HepG2 (cell line): Measurements from ENCODE around the gene DISP2.

Experiments used
- FIP1L1 ChIP-seq: fragments of 200-400 bp; formaldehyde crosslinking; IDR thresholded peaks from 2 replicates; pipeline ENCODE4 v1.6.1; 2018; ENCODE audit warnings: low read depth, mild to moderate bottlenecking, low read length, moderate library complexity, borderline replicate concordance; ENCODE audit not compliant: insufficient read depth
- IKZF4 ChIP-seq: sonication (generic); formaldehyde crosslinking; IDR thresholded peaks from 2 replicates; pipeline ENCODE4 v1.5.1; 2020; ENCODE audit warnings: borderline replicate concordance, mild to moderate bottlenecking, low read depth, missing genetic modification reagents; ENCODE audit errors: not compliant biosample characterization
- TF ChIP-seq, protein P1 (sequence below): sonication (generic); formaldehyde crosslinking; IDR thresholded peaks from 2 replicates; pipeline ENCODE4 v1.5.0; 2020; ENCODE audit warnings: mild to moderate bottlenecking, missing genetic modification reagents, moderate library complexity
- TF ChIP-seq, protein P2 (sequence below): sonication (generic); formaldehyde crosslinking; IDR thresholded peaks from 2 replicates; pipeline ENCODE4 v1.4.0; 2020; ENCODE audit warnings: mild to moderate bottlenecking, missing genetic modification reagents

DNA sequence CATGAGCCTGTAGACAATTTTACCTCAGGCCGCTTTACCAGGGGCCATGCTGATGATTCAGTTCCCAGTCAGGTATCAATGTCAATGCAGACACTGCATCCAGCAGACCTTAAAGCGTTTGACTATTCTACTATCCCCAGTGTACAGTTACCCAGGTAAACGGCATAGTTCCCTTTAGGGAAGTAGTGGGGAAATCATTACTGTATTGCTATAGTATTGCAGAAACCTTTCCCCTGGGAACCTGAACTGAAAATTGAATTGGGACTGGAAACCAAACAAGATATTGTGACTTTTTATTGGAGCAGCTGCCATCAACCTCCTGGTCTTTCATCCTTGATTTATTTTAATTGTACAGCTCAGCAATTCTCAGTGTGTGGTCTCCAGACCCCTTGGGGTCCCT is 41.1 kb upstream of the DISP2 start:
- TF ChIP-seq, protein P1, sequence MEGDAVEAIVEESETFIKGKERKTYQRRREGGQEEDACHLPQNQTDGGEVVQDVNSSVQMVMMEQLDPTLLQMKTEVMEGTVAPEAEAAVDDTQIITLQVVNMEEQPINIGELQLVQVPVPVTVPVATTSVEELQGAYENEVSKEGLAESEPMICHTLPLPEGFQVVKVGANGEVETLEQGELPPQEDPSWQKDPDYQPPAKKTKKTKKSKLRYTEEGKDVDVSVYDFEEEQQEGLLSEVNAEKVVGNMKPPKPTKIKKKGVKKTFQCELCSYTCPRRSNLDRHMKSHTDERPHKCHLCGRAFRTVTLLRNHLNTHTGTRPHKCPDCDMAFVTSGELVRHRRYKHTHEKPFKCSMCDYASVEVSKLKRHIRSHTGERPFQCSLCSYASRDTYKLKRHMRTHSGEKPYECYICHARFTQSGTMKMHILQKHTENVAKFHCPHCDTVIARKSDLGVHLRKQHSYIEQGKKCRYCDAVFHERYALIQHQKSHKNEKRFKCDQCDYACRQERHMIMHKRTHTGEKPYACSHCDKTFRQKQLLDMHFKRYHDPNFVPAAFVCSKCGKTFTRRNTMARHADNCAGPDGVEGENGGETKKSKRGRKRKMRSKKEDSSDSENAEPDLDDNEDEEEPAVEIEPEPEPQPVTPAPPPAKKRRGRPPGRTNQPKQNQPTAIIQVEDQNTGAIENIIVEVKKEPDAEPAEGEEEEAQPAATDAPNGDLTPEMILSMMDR (CRISPR knock-in tag), result no peak
- TF ChIP-seq, protein P2, sequence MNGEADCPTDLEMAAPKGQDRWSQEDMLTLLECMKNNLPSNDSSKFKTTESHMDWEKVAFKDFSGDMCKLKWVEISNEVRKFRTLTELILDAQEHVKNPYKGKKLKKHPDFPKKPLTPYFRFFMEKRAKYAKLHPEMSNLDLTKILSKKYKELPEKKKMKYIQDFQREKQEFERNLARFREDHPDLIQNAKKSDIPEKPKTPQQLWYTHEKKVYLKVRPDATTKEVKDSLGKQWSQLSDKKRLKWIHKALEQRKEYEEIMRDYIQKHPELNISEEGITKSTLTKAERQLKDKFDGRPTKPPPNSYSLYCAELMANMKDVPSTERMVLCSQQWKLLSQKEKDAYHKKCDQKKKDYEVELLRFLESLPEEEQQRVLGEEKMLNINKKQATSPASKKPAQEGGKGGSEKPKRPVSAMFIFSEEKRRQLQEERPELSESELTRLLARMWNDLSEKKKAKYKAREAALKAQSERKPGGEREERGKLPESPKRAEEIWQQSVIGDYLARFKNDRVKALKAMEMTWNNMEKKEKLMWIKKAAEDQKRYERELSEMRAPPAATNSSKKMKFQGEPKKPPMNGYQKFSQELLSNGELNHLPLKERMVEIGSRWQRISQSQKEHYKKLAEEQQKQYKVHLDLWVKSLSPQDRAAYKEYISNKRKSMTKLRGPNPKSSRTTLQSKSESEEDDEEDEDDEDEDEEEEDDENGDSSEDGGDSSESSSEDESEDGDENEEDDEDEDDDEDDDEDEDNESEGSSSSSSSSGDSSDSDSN (CRISPR knock-in tag), result no peak
- TF ChIP-seq FIP1L1 (no peak), IKZF4 (CRISPR knock-in tag) (no peak)
